Epithelial cell of prostate (primary cell): ENCODE results near the gene CYP4B1.
"Not testable (repeated sequence)": the region's sequence is repeated elsewhere in the genome, so short reads cannot be mapped to it uniquely, and the experiment has no call there.

Source experiments
- DNase-seq: peaks from one replicate; pipeline ENCODE4 v3.0.0-alpha.2; 2011; ENCODE audit warnings: low read depth, low spot score
- H3K27ac ChIP-seq: fragments of 450-650 bp; 2 replicates; pipeline ENCODE4 v1.5.1; 2017; ENCODE audit warnings: mild to moderate bottlenecking

Gene CYP4B1

GRCh38 chr1:46812996-46813857 is 14.4 kb downstream of the CYP4B1 start:
- no peak for DNase-seq
- no peak overlapping the region for H3K27ac ChIP-seq

DNA sequence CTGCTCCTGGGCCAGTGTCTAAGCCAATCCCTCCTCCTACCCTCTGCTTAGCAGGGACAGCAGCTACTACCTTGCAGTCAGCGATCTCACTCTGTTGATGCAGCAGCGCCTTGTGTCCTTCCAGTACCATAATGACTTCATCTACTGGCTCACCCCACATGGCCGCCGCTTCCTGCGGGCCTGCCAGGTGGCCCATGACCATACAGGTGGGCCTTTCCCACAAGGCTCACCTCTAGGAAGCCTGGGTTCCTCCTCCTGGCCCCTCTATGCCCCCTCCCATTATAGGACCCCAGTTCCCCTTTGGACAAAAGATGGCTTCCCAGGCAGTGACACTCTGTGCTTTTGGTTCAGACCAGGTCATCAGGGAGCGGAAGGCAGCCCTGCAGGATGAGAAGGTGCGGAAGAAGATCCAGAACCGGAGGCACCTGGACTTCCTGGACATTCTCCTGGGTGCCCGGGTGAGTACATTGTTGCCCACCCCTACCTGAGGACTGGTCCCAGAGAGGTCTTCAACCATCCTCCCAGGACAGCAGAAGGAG is 15.1 kb downstream of the CYP4B1 start:
- H3K27ac ChIP-seq: no peak overlapping the region
- no peak for DNase-seq

- no peak for DNase-seq
- no peak overlapping the region for H3K27ac ChIP-seq
Measured at GRCh38 chr1:46815133-46815532, 16.3 kb downstream of the CYP4B1 start.

DNA sequence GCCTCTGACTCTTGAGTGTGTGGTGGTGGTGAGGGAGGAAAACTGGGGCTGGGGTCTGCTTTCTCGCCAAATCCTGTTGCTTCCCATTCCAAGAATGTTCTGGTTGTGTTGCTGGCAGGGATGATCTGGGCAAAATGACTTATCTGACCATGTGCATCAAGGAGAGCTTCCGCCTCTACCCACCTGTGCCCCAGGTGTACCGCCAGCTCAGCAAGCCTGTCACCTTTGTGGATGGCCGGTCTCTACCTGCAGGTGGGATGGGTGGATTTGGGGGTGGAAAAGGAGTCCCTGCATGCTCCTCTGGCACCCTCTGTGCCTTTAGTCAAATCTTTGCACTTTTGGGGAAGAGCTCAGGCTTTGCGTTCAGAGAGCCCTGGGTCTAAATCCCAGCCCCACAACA is 18.1 kb downstream of the CYP4B1 start:
- no peak overlapping the region for H3K27ac ChIP-seq
- DNase-seq: no peak

- H3K27ac ChIP-seq: no peak overlapping the region
- DNase-seq: no peak
Measured at GRCh38 chr1:46817814-46818213, 19.0 kb downstream of the CYP4B1 start.

GRCh38 chr1:46818591-46818990 is 19.7 kb downstream of the CYP4B1 start:
- no peak for DNase-seq
- no peak overlapping the region for H3K27ac ChIP-seq

DNA sequence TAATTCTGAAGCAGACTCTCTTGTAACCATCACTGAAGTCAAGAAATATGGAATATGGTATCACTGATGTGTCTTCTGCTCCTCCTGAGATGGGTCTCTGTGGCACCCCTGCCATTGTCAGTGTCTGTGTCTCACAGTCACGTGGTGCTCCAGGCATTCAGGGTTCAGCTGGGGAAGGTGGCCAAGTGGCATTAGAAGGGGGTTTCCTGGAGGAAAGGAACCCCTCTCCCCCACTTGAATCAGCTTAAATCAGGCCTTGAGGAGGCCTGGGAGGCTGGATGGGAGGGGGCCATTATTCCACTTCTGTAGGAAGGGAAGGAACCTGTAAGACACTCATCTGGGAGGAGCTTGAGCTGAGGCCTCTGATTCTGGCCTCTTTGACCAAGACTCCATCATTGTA is 20.5 kb downstream of the CYP4B1 start:
- DNase-seq: no peak
- no peak overlapping the region for H3K27ac ChIP-seq

DNA sequence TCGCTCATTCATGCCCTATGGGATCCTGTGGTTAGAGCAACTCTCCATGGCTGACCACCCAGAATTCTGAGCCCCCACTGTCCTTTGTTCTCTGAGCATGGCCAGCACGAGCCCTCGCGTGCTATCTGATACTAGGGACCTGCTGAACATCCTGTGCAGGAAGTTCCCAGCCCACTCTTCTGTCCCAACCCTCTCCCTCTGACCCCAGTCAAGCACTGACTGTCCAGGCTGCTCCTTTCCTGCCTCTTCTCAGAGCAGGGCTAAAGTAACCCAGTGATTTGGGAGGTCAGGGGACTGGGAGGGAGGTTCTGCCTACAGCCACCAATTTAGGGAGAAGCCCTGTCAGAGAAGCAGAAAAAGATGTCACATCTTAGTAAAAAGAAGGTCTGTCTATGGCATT is 21.2 kb downstream of the CYP4B1 start:
- DNase-seq: no peak
- no peak overlapping the region for H3K27ac ChIP-seq

GRCh38 chr1:46820560-46821060 is 21.8 kb downstream of the CYP4B1 start:
- no peak overlapping the region for H3K27ac ChIP-seq
- DNase-seq: no peak

DNA sequence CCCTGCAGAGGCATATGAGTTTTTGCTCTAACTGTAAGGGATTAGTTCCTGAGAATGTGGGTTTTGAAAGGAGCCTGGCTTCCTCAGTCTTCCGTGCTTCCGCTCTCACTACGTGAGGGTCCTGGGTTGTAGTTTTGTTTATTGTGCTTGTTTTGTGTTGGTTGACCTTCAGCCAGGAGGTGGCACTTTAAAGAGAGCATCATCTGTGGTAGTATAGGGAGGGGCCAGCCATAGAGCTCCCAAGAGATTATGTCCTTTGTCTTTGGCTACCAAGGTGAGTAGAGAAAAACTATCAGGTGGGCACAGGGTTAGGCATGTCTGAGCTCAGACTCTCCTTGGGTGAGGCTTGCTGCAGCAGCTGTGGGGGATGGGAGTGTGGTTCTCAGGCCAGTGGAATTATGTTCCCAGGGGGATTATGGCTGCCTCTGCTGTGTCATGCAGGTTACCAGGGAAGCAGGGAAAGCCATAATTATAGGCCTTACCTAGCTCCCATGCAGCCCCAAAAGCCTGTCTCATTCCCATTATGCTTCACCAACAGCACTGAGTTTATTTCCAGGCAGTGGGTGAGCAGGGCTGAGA is 23.5 kb downstream of the CYP4B1 start:
- DNase-seq: no peak
- no peak overlapping the region for H3K27ac ChIP-seq

- DNase-seq: no peak
- H3K27ac ChIP-seq: no peak overlapping the region
Measured at GRCh38 chr1:46823151-46823550, 24.3 kb downstream of the CYP4B1 start.

DNA sequence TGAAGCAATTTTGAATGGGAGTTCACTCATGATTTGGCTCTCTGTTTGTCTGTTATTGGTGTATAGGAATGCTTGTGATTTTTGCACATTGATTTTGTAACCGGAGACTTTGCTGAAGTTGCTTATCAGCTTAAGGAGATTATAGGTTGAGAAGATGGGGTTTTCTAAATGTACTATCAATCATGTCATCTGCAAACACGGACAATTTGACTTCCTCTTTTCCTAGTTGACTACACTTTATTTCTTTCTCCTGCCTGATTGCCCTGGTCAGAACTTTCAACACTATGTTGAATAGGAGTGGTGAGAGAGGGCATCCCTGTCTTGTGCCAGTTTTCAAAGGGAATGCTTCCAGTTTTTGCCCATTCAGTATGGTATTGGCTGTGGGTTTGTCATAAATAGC is 28.0 kb downstream of the CYP4B1 start:
- H3K27ac ChIP-seq, DNase-seq: not testable (repeated sequence)

- DNase-seq: peak; percentile 56
- no peak overlapping the region for H3K27ac ChIP-seq
Measured at GRCh38 chr1:46830665-46831322, 31.9 kb downstream of the CYP4B1 start.

GRCh38 chr1:46835469-46835868 is 36.6 kb downstream of the CYP4B1 start:
- not testable (repeated sequence) for H3K27ac ChIP-seq

DNA sequence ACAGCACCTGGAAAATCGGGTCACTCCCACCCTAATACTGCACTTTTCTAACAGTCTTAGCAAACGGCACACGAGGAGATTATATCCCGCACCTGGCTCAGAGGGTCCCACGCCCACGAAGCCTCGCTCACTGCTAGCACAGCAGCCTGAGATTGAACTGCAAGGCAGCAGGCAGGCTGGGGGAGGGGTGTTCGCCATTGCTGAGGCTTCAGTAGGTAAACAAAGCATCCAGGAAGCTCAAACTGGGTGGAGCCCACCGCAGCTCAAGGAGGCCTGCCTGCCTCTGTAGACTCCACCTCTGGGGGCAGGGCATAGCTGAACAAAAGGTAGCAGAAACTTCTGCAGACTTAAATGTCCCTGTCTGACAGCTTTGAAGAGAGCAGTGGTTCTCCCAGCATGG is 47.5 kb downstream of the CYP4B1 start:
- not testable (repeated sequence) for H3K27ac ChIP-seq, DNase-seq

More at GRCh38 chr1:46835469-46835868, 36.6 kb downstream of the CYP4B1 start:
- not testable (repeated sequence) for DNase-seq

DNA sequence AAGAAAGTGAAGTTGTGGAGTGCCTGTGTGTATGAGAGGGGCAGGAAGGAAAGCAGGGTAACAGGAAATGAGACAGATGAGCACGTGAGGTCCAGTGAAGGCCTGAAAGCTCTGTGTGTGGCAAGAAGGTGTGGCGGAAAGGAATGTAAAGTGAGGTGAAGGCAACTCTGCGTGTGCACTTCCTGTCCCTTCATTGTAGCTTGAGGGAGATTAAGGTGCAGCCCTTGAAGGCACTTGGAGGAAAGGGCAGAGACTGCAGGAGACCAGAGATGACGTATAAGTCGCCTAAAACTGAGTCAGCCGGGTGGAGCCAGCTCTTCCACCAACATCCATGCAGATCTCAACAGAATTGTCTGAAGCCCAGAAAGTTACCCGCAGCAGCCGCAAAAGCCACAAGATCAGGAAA is 58.8 kb downstream of the CYP4B1 start:
- DNase-seq: peak; percentile 22
- peak overlapping the region; percentile 72 for H3K27ac ChIP-seq

- no peak for DNase-seq
Measured at GRCh38 chr1:46862348-46862747, 63.5 kb downstream of the CYP4B1 start.

More at GRCh38 chr1:46862348-46862747, 63.5 kb downstream of the CYP4B1 start:
- no peak overlapping the region for H3K27ac ChIP-seq
